ENCODE results near the gene ENOX1. TPM values are rescaled to one million over a fixed set of nuclear protein-coding genes. Genes with fewer than 3 reads are reported as not detected.
"Not testable (repeated sequence)": the region's sequence is repeated elsewhere in the genome, so short reads cannot be mapped to it uniquely, and the experiment has no call there.

ENOX1 gene
- total RNA-seq, 1 donor from 2014 or later, result 0.79 TPM

DNA sequence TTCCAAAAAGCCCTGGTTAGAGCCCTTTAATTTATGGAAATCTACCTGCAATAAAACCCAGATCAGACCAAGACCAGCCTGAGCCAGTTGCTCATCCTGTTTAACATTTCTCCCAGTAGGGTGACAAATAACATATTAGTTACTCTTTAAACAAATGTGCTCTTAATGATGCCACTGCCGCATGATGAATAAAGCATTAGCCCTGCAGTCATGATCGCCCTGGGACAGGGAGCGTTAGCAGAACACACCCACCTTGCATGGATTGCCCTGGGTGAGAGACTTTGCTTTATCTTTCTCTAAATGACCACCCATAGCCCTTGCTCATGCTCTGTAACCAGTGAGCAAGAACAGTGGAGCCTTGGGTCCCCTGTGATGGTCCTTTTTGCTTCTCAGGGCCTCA, 362.4 kb downstream of the ENOX1 start:
- Histone ChIP-seq H3K4me3 (ENCODE audit: low read depth, low read length) (no peak overlapping the region), H3K27me3 (ENCODE audit: control insufficient read depth, insufficient read depth, low read length) (no peaks in the 10 kb centered on the region), H3K36me3 (ENCODE audit: control insufficient read depth, insufficient read depth, low read length) (no peaks in the 10 kb centered on the region)
- TF ChIP-seq, protein P1, sequence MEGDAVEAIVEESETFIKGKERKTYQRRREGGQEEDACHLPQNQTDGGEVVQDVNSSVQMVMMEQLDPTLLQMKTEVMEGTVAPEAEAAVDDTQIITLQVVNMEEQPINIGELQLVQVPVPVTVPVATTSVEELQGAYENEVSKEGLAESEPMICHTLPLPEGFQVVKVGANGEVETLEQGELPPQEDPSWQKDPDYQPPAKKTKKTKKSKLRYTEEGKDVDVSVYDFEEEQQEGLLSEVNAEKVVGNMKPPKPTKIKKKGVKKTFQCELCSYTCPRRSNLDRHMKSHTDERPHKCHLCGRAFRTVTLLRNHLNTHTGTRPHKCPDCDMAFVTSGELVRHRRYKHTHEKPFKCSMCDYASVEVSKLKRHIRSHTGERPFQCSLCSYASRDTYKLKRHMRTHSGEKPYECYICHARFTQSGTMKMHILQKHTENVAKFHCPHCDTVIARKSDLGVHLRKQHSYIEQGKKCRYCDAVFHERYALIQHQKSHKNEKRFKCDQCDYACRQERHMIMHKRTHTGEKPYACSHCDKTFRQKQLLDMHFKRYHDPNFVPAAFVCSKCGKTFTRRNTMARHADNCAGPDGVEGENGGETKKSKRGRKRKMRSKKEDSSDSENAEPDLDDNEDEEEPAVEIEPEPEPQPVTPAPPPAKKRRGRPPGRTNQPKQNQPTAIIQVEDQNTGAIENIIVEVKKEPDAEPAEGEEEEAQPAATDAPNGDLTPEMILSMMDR (IDR thresholded peaks at IDR 0.05; ENCODE audit: insufficient read depth, low read length, severe bottlenecking), result no peak
- FAIRE-seq (no peak), DNase-seq (ENCODE audit: low read depth) (no peak)

DNA sequence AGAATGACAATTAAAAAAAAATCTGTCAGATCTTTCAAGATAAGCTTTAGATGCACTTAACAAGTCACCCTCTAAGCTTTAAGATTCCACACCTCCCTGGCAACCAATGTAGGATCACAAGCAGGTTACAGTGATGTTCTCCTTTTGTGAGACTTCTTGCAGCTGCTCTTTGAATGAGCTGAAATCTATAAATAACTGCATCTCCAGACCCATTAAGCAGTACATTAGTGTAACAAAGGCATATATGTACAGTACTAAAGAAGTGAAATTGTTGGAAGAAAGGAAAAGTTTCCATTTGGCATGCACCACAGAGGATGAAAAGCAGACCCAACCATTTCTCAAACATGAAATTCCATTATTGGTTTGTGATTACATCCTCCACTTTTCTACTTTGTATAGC, 364.7 kb downstream of the ENOX1 start:
- Histone ChIP-seq H3K36me3 (ENCODE audit: control insufficient read depth, insufficient read depth, low read length) (no peaks in the 10 kb centered on the region), H3K4me3 (ENCODE audit: low read depth, low read length) (no peak overlapping the region), H3K27me3 (ENCODE audit: control insufficient read depth, insufficient read depth, low read length) (no peaks in the 10 kb centered on the region)
- TF ChIP-seq, protein P1 (IDR thresholded peaks at IDR 0.05; ENCODE audit: insufficient read depth, low read length, severe bottlenecking), result no peak
- DNase-seq (ENCODE audit: low read depth) (no peak), FAIRE-seq (no peak)

DNA sequence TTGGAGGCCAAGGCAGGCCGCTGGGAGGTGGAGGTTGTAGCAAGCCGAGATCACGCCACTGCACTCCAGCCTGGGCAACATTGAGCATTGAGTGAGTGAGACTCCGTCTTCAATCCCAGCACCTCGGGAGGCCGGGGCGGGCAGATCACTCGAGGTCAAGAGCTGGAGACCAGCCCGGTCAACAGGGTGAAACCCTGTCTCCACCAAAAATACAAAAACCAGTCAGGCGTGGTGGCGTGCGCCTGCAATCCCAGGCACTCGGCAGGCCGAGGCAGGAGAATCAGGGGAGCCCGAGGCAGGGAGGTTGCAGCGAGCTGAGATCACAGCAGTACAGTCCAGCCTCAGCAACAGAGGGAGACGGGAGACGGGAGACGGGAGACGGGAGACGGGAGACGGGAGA, 369.9 kb downstream of the ENOX1 start:
- H3K27me3 ChIP-seq (ENCODE audit: control insufficient read depth, insufficient read depth, low read length); DNase-seq (ENCODE audit: low read depth); H3K36me3 ChIP-seq (ENCODE audit: control insufficient read depth, insufficient read depth, low read length); H3K4me3 ChIP-seq (ENCODE audit: low read depth, low read length); FAIRE-seq: not testable (repeated sequence)

DNA sequence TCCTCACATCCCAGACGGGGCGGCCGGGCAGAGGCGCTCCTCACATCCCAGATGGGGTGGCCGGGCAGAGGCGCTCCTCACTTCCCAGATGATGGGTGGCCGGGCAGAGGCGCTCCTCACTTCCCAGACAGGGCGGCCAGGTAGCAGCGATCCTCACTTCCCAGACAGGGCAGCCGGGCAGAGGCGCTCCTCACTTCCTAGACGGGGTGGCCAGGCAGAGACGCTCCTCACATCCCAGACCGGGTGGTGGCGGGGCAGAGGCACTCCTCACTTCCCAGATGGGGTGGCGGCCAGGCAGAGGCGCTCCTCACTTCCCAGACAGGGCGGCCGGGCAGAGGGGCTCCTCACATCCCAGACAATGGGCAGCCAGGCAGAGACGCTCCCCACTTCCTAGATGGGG, 370.4 kb downstream of the ENOX1 start:
- H3K27me3 ChIP-seq (ENCODE audit: control insufficient read depth, insufficient read depth, low read length); DNase-seq (ENCODE audit: low read depth); FAIRE-seq: not testable (repeated sequence)

DNA sequence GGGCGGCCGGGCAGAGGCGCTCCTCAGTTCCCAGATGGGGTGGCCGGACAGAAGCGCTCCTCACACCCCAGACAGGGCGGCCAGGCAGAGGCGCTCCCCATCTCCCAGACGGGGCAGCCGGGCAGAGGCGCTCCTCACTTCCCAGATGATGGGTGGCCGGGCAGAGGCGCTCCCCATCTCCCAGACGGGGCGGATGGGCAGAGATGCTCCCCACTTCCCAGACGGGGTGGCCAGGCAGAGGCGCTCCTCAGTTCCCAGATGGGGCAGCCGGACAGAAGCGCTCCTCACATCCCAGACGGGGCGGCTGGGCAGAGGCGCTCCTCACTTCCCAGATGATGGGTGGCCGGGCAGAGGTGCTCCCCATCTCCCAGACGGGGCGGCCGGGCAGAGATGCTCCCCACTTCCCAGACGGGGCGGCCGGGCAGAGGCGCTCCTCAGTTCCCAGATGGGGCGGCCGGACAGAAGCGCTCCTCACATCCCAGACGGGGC, 370.8 kb downstream of the ENOX1 start:
- not testable (repeated sequence) for DNase-seq (ENCODE audit: low read depth); H3K36me3 ChIP-seq (ENCODE audit: control insufficient read depth, insufficient read depth, low read length); H3K27me3 ChIP-seq (ENCODE audit: control insufficient read depth, insufficient read depth, low read length)

More for the DNA sequence above, 370.4 kb downstream of the ENOX1 start:
- H3K36me3 ChIP-seq (ENCODE audit: control insufficient read depth, insufficient read depth, low read length); H3K4me3 ChIP-seq (ENCODE audit: low read depth, low read length): not testable (repeated sequence)

DNA sequence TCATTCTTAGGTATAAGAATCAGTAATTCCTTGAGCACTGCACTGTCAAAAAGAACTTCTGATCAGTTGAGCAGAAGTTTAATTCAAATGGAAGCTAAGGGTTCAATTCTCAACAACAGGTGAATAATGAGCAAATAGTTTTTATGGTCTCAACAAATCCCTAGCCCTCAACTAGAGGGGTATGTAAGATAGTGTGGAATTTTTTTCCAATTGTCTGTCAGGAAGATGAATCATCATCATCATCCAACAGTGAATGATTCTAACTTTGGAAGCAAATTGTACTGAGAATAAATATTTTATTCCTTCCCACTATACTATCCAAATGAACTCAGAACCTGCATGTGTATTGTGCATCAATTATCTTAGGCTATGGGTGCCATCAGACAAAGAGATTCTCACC, 372.7 kb downstream of the ENOX1 start:
- Histone ChIP-seq H3K27me3 (ENCODE audit: control insufficient read depth, insufficient read depth, low read length) (no peaks in the 10 kb centered on the region), H3K4me3 (ENCODE audit: low read depth, low read length) (no peak overlapping the region), H3K36me3 (ENCODE audit: control insufficient read depth, insufficient read depth, low read length) (no peaks in the 10 kb centered on the region)
- no peak for FAIRE-seq
- peak; percentile 18 for DNase-seq (ENCODE audit: low read depth)
- TF ChIP-seq, protein P1 (IDR thresholded peaks at IDR 0.05; ENCODE audit: insufficient read depth, low read length, severe bottlenecking), result no peak

More for the DNA sequence above, 370.8 kb downstream of the ENOX1 start:
- not testable (repeated sequence) for FAIRE-seq; H3K4me3 ChIP-seq (ENCODE audit: low read depth, low read length)

DNA sequence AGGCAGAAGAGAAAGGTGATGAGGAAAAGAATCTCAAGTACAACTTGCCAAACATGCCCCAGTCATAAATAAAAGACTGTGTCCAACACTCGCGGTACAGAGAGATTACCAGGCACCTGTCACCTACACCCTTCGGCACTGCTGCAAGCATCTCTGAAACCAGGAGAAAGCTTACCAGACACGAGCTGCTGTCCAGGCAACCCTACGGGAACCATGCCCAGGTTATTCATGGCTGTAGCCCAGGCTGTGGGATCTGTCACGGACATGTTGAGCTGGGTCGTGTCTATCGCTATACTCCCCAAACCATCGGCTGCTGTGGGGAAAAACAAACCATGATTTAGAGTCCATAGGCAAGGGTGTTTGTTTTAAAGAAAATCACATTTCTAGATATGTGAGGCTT, 375.0 kb downstream of the ENOX1 start:
- no peaks in the 10 kb centered on the region for H3K36me3 ChIP-seq (ENCODE audit: control insufficient read depth, insufficient read depth, low read length)
- TF ChIP-seq, protein P1 (IDR thresholded peaks at IDR 0.05; ENCODE audit: insufficient read depth, low read length, severe bottlenecking), result no peak
- no peak overlapping the region for H3K4me3 ChIP-seq (ENCODE audit: low read depth, low read length)
- no peaks in the 10 kb centered on the region for H3K27me3 ChIP-seq (ENCODE audit: control insufficient read depth, insufficient read depth, low read length)
- FAIRE-seq (no peak), DNase-seq (ENCODE audit: low read depth) (no peak)

Measured in bronchial epithelial cell (primary cell).